ENCODE results near the gene EML4. TPM values are rescaled to one million over a fixed set of nuclear protein-coding genes. Genes with fewer than 3 reads are reported as not detected.
A peak's percentile ranks its signal among the peaks of the same experiment; 100 is the strongest.

EML4 gene
- total RNA-seq, 2 experiments from 2014 or later: 58.2 to 59.7 TPM

DNA sequence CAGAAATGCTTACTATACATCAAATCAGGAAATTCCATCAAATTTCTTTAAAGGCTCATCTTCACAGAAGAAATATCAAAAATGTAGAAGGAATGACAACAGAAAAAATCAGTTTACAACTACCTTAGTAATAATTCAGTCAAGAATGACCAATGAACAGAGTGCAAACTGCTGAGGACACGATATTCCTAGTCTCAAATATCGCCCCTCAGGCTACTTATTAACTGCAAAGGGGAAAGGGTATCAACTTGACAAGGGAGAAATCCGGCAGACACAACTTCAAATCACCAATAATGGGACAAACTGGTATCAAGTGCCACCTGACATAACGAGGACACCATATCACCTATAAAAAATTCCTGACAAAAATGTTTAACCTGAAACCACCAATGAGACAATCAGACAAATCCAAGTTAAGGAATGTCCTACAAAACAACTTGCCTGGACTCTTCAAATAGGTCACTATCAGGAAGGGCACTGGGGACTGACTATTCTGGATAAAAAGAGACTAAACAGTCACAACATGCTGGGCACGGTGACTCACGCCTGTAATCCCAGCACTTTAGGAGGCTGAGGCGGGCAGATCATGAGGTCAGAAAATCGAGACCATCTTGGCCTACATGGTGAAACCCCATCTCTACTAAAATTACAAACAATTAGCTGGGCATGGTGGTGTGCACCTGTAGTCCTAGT lies 179.1 kb downstream of the EML4 start:
- Mint-ChIP-seq H3K27me3 (no peaks in the 10 kb centered on the region), H3K27ac (no peak overlapping the region), H3K36me3 (ENCODE audit: low read depth) (peaks cover 45% of the 10 kb centered on the region), H3K4me1 (ENCODE audit: low read depth) (peaks cover 9% of the 10 kb centered on the region), H3K9me3 (no peaks in the 10 kb centered on the region), H3K4me3 (no peak overlapping the region)
- ChIA-PET POLR2A (no interaction called here), CTCF (no interaction called here)
- no peak for TF ChIP-seq CTCF (IDR thresholded peaks at IDR 0.05)
- ATAC-seq (no peak), DNase-seq (no peak)
- intact Hi-C loops (cut with micrococcal nuclease): no loop called here

DNA sequence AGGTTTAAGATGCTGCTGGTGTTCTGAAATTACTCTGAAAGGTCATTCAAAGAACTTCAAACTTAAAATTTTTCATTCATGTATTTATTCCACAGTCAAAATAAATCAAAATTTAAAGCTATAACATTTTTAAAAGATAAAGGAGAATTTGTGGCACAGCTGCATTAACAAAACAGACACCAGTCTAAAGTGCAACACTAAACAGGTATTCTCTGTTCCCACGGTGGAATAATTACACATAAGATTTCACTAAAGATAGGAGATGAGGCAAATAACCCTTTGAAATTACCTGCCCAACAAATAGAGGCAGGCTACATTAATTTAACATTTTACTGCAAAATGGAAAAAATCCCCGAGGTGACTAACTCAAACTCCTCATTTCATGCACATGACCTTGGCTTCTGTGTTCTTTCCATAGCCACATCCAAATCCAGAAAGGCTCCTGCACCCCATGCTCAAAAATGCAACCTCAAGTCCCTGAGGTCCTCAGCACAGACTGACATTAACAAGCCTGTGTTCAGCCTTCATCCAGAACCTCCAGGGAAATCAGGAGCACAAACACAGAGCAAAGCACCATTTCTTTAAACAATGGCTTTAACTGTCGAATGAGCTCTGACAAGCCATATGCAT lies 181.4 kb downstream of the EML4 start:
- no peaks in the 10 kb centered on the region for H3K9me3 Mint-ChIP-seq
- H3K4me3 Mint-ChIP-seq: no peak overlapping the region
- H3K27ac Mint-ChIP-seq: no peak overlapping the region
- CTCF ChIA-PET: interaction anchor here (1.1 to 1.2 kb wide), 2 partner anchors 260 to 264 kb away, joined by 3 to 4 read pairs; no protein-coding TSS in a partner anchor
- POLR2A ChIA-PET: interaction anchor here (0.6 kb wide), 1 partner anchor 9 kb away, joined by 3 read pairs; no protein-coding TSS in a partner anchor
- no peak for TF ChIP-seq CTCF (IDR thresholded peaks at IDR 0.05)
- no peak for DNase-seq
- H3K36me3 Mint-ChIP-seq (ENCODE audit: low read depth): peaks cover 42% of the 10 kb centered on the region
- intact Hi-C loops (cut with micrococcal nuclease): no loop called here
- H3K27me3 Mint-ChIP-seq: no peaks in the 10 kb centered on the region
- peaks cover 26% of the 10 kb centered on the region for H3K4me1 Mint-ChIP-seq (ENCODE audit: low read depth)
- no peak for ATAC-seq

DNA sequence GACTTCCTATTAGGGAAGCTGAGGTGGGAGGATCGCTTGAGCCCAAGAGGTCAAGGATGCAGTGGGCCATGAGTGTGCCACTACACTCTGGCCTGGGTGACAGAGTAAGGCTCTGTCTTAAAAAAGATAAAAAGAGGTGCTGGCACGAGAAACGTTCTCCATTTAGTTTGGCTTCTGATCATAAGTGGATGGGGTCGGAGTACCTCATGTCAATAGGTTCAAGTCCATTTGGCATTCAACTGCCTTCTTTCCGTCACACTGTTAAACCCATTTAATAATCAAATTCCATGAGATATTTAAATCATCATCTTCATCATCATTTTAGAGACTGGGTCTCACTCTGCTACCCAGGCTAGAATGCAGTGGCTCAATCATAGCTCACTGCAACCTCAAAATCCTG lies 182.7 kb downstream of the EML4 start:
- intact Hi-C loops (cut with micrococcal nuclease): no loop called here
- Mint-ChIP-seq H3K4me3 (no peak overlapping the region), H3K36me3 (ENCODE audit: low read depth) (peaks cover 43% of the 10 kb centered on the region), H3K27ac (no peak overlapping the region), H3K4me1 (ENCODE audit: low read depth) (peaks cover 34% of the 10 kb centered on the region), H3K9me3 (no peaks in the 10 kb centered on the region), H3K27me3 (no peaks in the 10 kb centered on the region)
- DNase-seq (no peak), ATAC-seq (no peak)
- POLR2A ChIA-PET: interaction anchor here (1.2 kb wide), 1 partner anchor 9 kb away, joined by 3 read pairs; the partner anchor contains the start of gene COX7A2L
- no peak for TF ChIP-seq CTCF (IDR thresholded peaks at IDR 0.05)
- CTCF ChIA-PET: interaction anchor here (1.2 to 2.1 kb wide), 3 partner anchors 8 to 265 kb away, joined by 3 to 6 read pairs (median 5); no protein-coding TSS in a partner anchor

DNA sequence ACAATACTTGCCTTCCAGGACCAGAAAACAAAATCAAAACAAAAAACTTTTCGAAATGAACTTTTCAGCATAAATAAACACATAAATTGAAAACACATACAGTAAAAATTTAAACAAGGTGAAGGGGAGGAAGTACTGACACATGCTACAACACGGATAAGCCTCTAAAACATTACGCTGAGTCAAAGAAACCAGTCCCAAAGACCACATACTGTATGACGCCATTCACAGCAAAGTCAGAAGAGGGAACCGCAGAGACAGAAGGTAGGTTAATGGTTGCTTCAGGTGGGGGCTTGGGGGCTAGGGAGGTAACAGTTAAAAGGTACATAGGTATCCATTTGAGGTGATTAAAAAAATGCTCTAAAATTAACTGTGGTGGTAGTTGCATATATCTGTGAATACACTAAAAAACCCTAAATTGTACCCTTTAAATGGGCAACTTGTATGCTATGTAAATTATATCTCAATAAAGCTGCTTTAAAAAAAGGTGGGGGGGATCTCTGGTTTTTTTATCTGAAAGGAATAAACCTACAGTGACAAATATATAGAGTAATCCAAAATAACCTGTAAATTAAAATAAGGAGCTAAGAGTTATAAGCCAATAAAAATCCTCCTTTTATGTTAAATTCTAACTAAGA lies 184.8 kb downstream of the EML4 start:
- Mint-ChIP-seq H3K27ac (peak overlapping the region; percentile 76), H3K9me3 (no peaks in the 10 kb centered on the region), H3K27me3 (no peaks in the 10 kb centered on the region), H3K36me3 (ENCODE audit: low read depth) (peaks cover 40% of the 10 kb centered on the region), H3K4me1 (ENCODE audit: low read depth) (peaks cover 53% of the 10 kb centered on the region), H3K4me3 (no peak overlapping the region)
- ATAC-seq: peak; percentile 83
- ChIA-PET CTCF (interaction anchor here (2.1 to 2.3 kb wide), 3 partner anchors 8 to 33 kb away, joined by 4 to 6 read pairs (median 5); no protein-coding TSS in a partner anchor), POLR2A (interaction anchor here (0.9 kb wide), 1 partner anchor 11 kb away, joined by 3 read pairs; no protein-coding TSS in a partner anchor)
- TF ChIP-seq CTCF (IDR thresholded peaks at IDR 0.05): no peak
- intact Hi-C loops (cut with micrococcal nuclease): no loop called here
- DNase-seq: peak; percentile 31
